Measurements from ENCODE around the gene BCL2. TPM values are rescaled to one million over a fixed set of nuclear protein-coding genes. Genes with fewer than 3 reads are reported as not detected.

Gene BCL2
- total RNA-seq, 2 experiments from 2014 or later, result 1.4 to 2.5 TPM

DNA sequence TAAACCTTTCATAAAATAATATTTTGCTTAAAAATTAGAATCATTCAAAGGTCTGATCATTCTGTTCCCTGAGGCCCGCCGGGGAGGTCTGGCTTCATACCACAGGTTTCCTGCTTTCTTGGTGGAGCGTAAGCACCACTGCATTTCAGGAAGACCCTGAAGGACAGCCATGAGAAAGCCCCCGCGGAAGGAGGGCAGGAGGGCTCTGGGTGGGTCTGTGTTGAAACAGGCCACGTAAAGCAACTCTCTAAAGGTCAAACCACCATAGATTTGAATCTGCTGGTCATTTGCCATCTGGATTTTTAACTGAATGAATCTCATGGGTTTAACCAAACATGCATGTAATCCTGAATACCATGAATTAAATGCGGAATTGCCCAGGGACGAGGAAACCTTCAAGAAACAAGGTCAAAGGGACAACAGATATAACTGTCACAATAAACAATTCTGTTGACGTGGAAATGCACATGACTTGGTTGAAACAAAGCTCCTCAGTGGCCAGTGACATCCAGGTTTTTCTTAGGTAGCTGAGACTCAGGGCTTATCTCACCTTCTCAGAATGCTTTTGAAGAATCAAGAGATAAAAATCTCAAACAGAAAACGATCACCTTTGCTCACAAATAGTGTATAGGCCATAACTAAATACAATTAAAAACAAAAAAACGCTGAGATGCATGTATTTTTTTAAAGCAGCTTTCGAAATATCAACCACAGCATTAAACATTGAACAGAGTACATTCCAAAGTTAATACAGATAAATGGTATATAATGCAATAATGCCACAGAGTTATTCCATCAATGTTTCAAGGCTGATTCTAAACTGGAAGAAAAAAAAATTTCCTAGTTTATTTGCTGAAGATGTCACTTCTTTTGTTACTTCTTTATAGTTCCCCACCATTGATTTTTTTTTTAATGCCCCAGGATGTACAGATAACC lies 193.2 kb downstream of the BCL2 start:
- Histone ChIP-seq H3K4me2 (ENCODE audit: low read length) (peak overlapping the region; percentile 36; the same call in 1 of the 2 replicates), H3K36me3 (ENCODE audit: insufficient read depth, low read length) (no peaks in the 10 kb centered on the region), H2AFZ (ENCODE audit: low read length) (no peak overlapping the region), H4K20me1 (ENCODE audit: insufficient read depth, low read length) (no peaks in the 10 kb centered on the region), H3K79me2 (ENCODE audit: insufficient read depth, low read depth, low read length) (no peaks in the 10 kb centered on the region), H3K27ac (ENCODE audit: low read depth, low read length, poor library complexity, severe bottlenecking) (no peak overlapping the region), H3K9me2 (ENCODE audit: insufficient read depth, low read length) (no peaks in the 10 kb centered on the region), H3K4me3 (ENCODE audit: low read depth, low read length, poor library complexity, severe bottlenecking) (no peak overlapping the region), H3K4me1 (ENCODE audit: insufficient read depth, low read length, poor library complexity, severe bottlenecking) (peaks cover 2% of the 10 kb centered on the region), H3K9me3 (ENCODE audit: low read length) (no peaks in the 10 kb centered on the region)
- intact Hi-C loops (cut with micrococcal nuclease; ENCODE audit: unreplicated experiment), result no loop called here
- CTCF ChIA-PET (ENCODE audit: unreplicated experiment), result no interaction called here
- TF ChIP-seq, protein P1, sequence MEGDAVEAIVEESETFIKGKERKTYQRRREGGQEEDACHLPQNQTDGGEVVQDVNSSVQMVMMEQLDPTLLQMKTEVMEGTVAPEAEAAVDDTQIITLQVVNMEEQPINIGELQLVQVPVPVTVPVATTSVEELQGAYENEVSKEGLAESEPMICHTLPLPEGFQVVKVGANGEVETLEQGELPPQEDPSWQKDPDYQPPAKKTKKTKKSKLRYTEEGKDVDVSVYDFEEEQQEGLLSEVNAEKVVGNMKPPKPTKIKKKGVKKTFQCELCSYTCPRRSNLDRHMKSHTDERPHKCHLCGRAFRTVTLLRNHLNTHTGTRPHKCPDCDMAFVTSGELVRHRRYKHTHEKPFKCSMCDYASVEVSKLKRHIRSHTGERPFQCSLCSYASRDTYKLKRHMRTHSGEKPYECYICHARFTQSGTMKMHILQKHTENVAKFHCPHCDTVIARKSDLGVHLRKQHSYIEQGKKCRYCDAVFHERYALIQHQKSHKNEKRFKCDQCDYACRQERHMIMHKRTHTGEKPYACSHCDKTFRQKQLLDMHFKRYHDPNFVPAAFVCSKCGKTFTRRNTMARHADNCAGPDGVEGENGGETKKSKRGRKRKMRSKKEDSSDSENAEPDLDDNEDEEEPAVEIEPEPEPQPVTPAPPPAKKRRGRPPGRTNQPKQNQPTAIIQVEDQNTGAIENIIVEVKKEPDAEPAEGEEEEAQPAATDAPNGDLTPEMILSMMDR (conservative IDR thresholded peaks at IDR 0.05; ENCODE audit: low read length), result no peak
- no peak for TF ChIP-seq EZH2phosphoT487 (IDR thresholded peaks at IDR 0.05; ENCODE audit: borderline replicate concordance, low read depth, low read length)
- POLR2A ChIA-PET, result no interaction called here
- DNase-seq (ENCODE audit: low spot score), result no peak
- no TSS peak for BruUV-seq (replicated peaks)

DNA sequence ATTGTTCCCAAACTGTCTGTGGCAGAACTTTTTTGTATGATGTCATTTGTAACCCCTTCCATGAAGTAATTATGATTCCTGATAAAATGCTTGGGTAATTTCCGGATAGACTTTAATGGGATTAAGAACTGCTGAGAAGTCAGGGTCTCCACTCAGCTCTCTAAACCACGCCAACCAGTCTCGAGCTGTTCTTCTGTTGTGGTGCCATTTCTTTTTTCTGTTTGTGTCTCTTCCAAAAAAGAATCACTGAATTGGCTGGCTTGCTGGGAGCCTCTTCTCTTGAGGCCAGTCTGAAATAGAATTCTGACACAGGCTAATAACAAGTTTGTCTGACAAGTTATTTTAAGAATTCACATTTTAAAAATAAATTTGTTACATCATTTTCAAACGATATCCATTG lies 198.9 kb downstream of the BCL2 start:
- no peaks in the 10 kb centered on the region for H3K4me1 ChIP-seq (ENCODE audit: insufficient read depth, low read length, poor library complexity, severe bottlenecking)
- H3K4me3 ChIP-seq (ENCODE audit: low read depth, low read length, poor library complexity, severe bottlenecking), result no peak overlapping the region
- POLR2A ChIA-PET, result no interaction called here
- CTCF ChIA-PET (ENCODE audit: unreplicated experiment), result no interaction called here
- no peaks in the 10 kb centered on the region for H3K36me3 ChIP-seq (ENCODE audit: insufficient read depth, low read length)
- BruUV-seq (replicated peaks), result no TSS peak
- no peaks in the 10 kb centered on the region for H3K79me2 ChIP-seq (ENCODE audit: insufficient read depth, low read depth, low read length)
- no peak overlapping the region for H3K27ac ChIP-seq (ENCODE audit: low read depth, low read length, poor library complexity, severe bottlenecking)
- intact Hi-C loops (cut with micrococcal nuclease; ENCODE audit: unreplicated experiment), result no loop called here
- DNase-seq (ENCODE audit: low spot score), result no peak
- no peak overlapping the region for H3K4me2 ChIP-seq (ENCODE audit: low read length)
- H2AFZ ChIP-seq (ENCODE audit: low read length), result no peak overlapping the region
- no peaks in the 10 kb centered on the region for H3K9me2 ChIP-seq (ENCODE audit: insufficient read depth, low read length)
- H4K20me1 ChIP-seq (ENCODE audit: insufficient read depth, low read length), result no peaks in the 10 kb centered on the region
- TF ChIP-seq, protein P1 (conservative IDR thresholded peaks at IDR 0.05; ENCODE audit: low read length), result no peak
- TF ChIP-seq EZH2phosphoT487 (IDR thresholded peaks at IDR 0.05; ENCODE audit: borderline replicate concordance, low read depth, low read length), result no peak
- H3K9me3 ChIP-seq (ENCODE audit: low read length), result no peaks in the 10 kb centered on the region

DNA sequence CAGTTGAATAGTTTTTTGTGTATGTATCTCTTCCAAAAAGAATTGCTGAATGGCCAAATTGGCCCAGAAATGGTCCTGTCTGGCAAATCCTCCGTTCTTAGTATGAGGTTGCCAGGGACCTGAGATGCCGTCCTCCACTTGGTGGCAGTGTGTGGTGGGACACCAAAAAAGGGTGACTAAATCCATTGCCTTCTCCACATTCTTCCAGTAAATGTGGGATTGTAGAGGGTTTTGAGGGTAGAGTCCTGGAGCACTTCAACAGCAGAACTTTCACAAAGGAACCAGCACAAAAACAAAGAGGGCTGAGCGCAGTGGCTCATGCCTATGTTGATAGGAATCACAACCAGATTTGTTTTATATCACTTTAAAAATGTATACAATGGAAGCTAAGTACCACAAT lies 199.9 kb downstream of the BCL2 start:
- Histone ChIP-seq H4K20me1 (ENCODE audit: insufficient read depth, low read length) (no peaks in the 10 kb centered on the region), H3K79me2 (ENCODE audit: insufficient read depth, low read depth, low read length) (no peaks in the 10 kb centered on the region), H3K36me3 (ENCODE audit: insufficient read depth, low read length) (no peaks in the 10 kb centered on the region), H3K4me2 (ENCODE audit: low read length) (no peak overlapping the region), H3K4me1 (ENCODE audit: insufficient read depth, low read length, poor library complexity, severe bottlenecking) (no peaks in the 10 kb centered on the region), H3K9me3 (ENCODE audit: low read length) (no peaks in the 10 kb centered on the region), H3K4me3 (ENCODE audit: low read depth, low read length, poor library complexity, severe bottlenecking) (no peak overlapping the region), H3K27ac (ENCODE audit: low read depth, low read length, poor library complexity, severe bottlenecking) (no peak overlapping the region), H2AFZ (ENCODE audit: low read length) (no peak overlapping the region), H3K9me2 (ENCODE audit: insufficient read depth, low read length) (no peaks in the 10 kb centered on the region)
- TF ChIP-seq, protein P1 (conservative IDR thresholded peaks at IDR 0.05; ENCODE audit: low read length), result peak; percentile 63
- TF ChIP-seq EZH2phosphoT487 (IDR thresholded peaks at IDR 0.05; ENCODE audit: borderline replicate concordance, low read depth, low read length), result no peak
- ChIA-PET POLR2A (no interaction called here), CTCF (ENCODE audit: unreplicated experiment) (no interaction called here)
- intact Hi-C loops (cut with micrococcal nuclease; ENCODE audit: unreplicated experiment), result loop anchor here (5.0 kb wide), 1 partner anchor 203 kb away; no protein-coding TSS in a partner anchor
- no peak for DNase-seq (ENCODE audit: low spot score)
- BruUV-seq (replicated peaks), result no TSS peak
